HepG2 (cell line): ENCODE data around the gene GON7. TPM values are rescaled to one million over a fixed set of nuclear protein-coding genes. Genes with fewer than 3 reads are reported as not detected.
A peak's percentile ranks its signal among the peaks of the same experiment; 100 is the strongest.

Source experiments
- AGO2 ChIP-seq: fragments of 200-400 bp; formaldehyde crosslinking; optimal IDR thresholded peaks from 2 replicates; pipeline ENCODE3; 2017; ENCODE audit warnings: mild to moderate bottlenecking, low read depth, low read length, moderate library complexity
- ARID2 ChIP-seq: sonication (generic); formaldehyde crosslinking; IDR thresholded peaks from 2 replicates; pipeline ENCODE4 v1.8.1; 2022; ENCODE audit warnings: mild to moderate bottlenecking, missing genetic modification reagents, borderline replicate concordance
- ARNT2 ChIP-seq: sonication (generic); formaldehyde crosslinking; IDR thresholded peaks from 2 replicates; pipeline ENCODE4 v1.8.0; 2022; ENCODE audit warnings: mild to moderate bottlenecking, low read depth, missing genetic modification reagents, moderate library complexity
- MIXL1 ChIP-seq: IDR thresholded peaks from 2 replicates; pipeline ENCODE4 v1.6.1; 2016
- MXI1 ChIP-seq: IDR thresholded peaks from 3 replicates; pipeline ENCODE4 v1.6.1; 2012; ENCODE audit warnings: low read depth, low read length, inconsistent platforms, borderline replicate concordance
- NFRKB ChIP-seq: fragments of 450-650 bp; IDR thresholded peaks from 2 replicates; pipeline ENCODE4 v1.6.1; 2017
- PRPF4 ChIP-seq: fragments of 200-400 bp; formaldehyde crosslinking; IDR thresholded peaks from 2 replicates; pipeline ENCODE4 v1.6.1; 2016; ENCODE audit warnings: low read length, low read depth; ENCODE audit not compliant: poor library complexity, severe bottlenecking
- RFX5 ChIP-seq: IDR thresholded peaks from 2 replicates; pipeline ENCODE4 v1.6.1; 2011; ENCODE audit warnings: low read depth, low read length, improper control_type of control experiment
- TGIF2 ChIP-seq: IDR thresholded peaks from 2 replicates; pipeline ENCODE4 v1.6.1; 2016; ENCODE audit warnings: control low read depth, missing compliant biosample characterization
- ZBTB21 ChIP-seq: sonication (generic); formaldehyde crosslinking; IDR thresholded peaks from 2 replicates; pipeline ENCODE4 v1.4.0; 2020; ENCODE audit warnings: missing genetic modification reagents
- ZBTB38 ChIP-seq: sonication (generic); formaldehyde crosslinking; IDR thresholded peaks from 2 replicates; pipeline ENCODE4 v1.5.1; 2020; ENCODE audit warnings: mild to moderate bottlenecking, missing genetic modification reagents
- ZMYM4 ChIP-seq: sonication (generic); formaldehyde crosslinking; IDR thresholded peaks from 2 replicates; pipeline ENCODE4 v1.8.1; 2023; ENCODE audit warnings: mild to moderate bottlenecking, missing genetic modification reagents
- ZNF251 ChIP-seq: sonication (generic); formaldehyde crosslinking; IDR thresholded peaks from 2 replicates; pipeline ENCODE4 v1.9.0; 2021; ENCODE audit warnings: mild to moderate bottlenecking, missing genetic modification reagents
- ZNF264 ChIP-seq: sonication (generic); formaldehyde crosslinking; IDR thresholded peaks from 2 replicates; pipeline ENCODE4 v1.4.0; 2020; ENCODE audit warnings: missing genetic modification reagents
- ZNF292 ChIP-seq: sonication (generic); formaldehyde crosslinking; IDR thresholded peaks from 2 replicates; pipeline ENCODE4 v1.8.1; 2022; ENCODE audit warnings: mild to moderate bottlenecking, low read depth, missing genetic modification reagents, borderline replicate concordance
- ZNF3 ChIP-seq: IDR thresholded peaks from 2 replicates; pipeline ENCODE4 v1.7.0; 2017; ENCODE audit warnings: inconsistent platforms
- ZNF446 ChIP-seq: sonication (generic); formaldehyde crosslinking; IDR thresholded peaks from 2 replicates; pipeline ENCODE4 v1.5.0; 2020; ENCODE audit warnings: mild to moderate bottlenecking, missing genetic modification reagents
- ZNF777 ChIP-seq: sonication (generic); formaldehyde crosslinking; IDR thresholded peaks from 2 replicates; pipeline ENCODE4 v1.4.0; 2020; ENCODE audit warnings: missing genetic modification reagents
- ZNF790 ChIP-seq: sonication (generic); formaldehyde crosslinking; IDR thresholded peaks from 2 replicates; pipeline ENCODE4 v1.8.0; 2022; ENCODE audit warnings: missing genetic modification reagents, mild to moderate bottlenecking, borderline replicate concordance
- polyA plus RNA-seq, 8 experiments: library from polyadenylated mRNA; depleted of rRNA in 3 of 8; stranded (reverse) in 7 of 8; unstranded in 1 of 8; fragments of >200 nt; fragmentation: Illumina TruSeq in 4 of 8; extraction: Trizol in 4 of 8; gene quantifications; 2 replicates each; pipeline versions ENCODE4 v1.2.1 to v1.2.3, GENCODE V29; 2011 to 2016; ENCODE audit warnings: low read depth in 4 of 8, missing spikeins in 1 of 8, mixed read lengths in 1 of 8; ENCODE audit not compliant: insufficient read depth in 1 of 8
- total RNA-seq, 5 experiments: library from RNA; depleted of rRNA; stranded (reverse); fragments of >200 nt; fragmentation: Illumina TruSeq; extraction: Trizol; gene quantifications; 2 replicates each; pipeline ENCODE4 v1.2.3, GENCODE V29; 2016; ENCODE audit warnings: low read depth in 1 of 5
- TF ChIP-seq, protein P1 (sequence below): sonication (generic); formaldehyde crosslinking; IDR thresholded peaks from 2 replicates; pipeline ENCODE4 v1.5.1; 2020; ENCODE audit warnings: missing genetic modification reagents, mild to moderate bottlenecking, borderline replicate concordance
- TF ChIP-seq, protein P2 (sequence below): sonication (generic); formaldehyde crosslinking; IDR thresholded peaks from 2 replicates; pipeline ENCODE4 v1.9.0; 2021; ENCODE audit warnings: missing genetic modification reagents, mild to moderate bottlenecking, borderline replicate concordance
- TF ChIP-seq, protein P3 (sequence below): sonication (generic); formaldehyde crosslinking; IDR thresholded peaks from 2 replicates; pipeline ENCODE4 v1.4.0; 2020; ENCODE audit warnings: missing genetic modification reagents
- TF ChIP-seq, protein P4 (sequence below): sonication (generic); formaldehyde crosslinking; IDR thresholded peaks from 2 replicates; pipeline ENCODE4 v1.8.1; 2022; ENCODE audit warnings: mild to moderate bottlenecking, missing genetic modification reagents
- TF ChIP-seq, protein P5 (sequence below): sonication (generic); formaldehyde crosslinking; IDR thresholded peaks from 2 replicates; pipeline ENCODE4 v1.4.0; 2020; ENCODE audit warnings: mild to moderate bottlenecking, low read depth, missing genetic modification reagents

Gene GON7
- total and polyA plus RNA-seq, 2 of the 13 experiments (the other 11 are each of a cell fraction or from before 2014, with no cell fraction given): 11.9 to 28.0 TPM

DNA sequence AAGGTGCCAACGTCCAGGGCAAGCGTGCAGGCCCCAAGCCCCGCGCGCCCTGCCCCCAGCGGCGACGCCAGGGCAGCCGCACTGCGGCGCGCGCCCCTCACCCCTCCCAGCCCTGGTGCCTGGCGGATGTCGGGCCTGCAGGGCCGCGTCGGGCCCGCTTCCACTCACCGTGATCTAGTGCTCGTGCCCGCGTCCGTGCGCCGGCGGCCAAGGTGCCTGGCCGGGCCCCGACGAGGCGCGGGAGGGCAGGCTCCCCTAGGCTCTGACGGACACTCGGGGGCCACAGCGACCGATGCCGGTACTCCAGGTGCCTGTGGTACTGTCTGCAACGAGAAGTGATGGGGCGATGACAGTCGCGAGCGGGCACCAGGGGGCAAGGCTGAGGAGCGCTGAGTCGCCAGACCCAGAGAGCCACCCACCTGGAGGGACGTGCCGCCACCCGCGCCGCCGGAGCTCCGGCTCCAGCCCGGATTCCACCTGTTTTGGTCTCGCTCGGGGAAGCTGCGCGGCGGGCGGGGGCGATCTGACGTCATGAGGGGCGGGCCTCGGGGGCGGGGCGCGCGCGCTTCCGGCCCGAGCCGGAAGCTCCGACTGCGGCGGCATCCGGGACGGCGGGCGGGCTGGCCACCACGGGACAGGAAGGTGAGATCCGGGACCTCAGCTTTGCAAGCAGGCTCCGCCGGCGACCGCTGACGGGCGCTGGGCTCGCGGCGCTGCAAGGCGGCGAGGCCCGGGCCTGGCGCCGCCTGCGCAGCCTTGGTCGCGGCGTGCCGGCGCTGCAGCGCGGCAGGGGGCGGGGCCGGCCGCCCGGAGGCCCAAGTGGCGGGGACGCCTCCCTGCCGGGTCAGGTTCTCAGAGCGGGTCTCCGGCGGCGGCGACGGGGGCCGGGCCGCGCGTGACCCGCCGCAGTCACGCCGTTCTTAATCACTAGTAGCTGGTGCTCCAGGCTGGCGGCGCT lies 22.2 kb downstream of the GON7 start, which contains the start of the genes LYSET and MOAP1 (continued):
- TF ChIP-seq ZNF446 (CRISPR knock-in tag) (peak; percentile 88), RFX5 (0 out of 2 replicates have a peak, but pooled peaks have one; percentile 10), ZBTB38 (CRISPR knock-in tag) (0 out of 2 replicates have a peak, but pooled peaks have one; percentile 53), ZNF292 (CRISPR knock-in tag) (no peak), ZNF264 (CRISPR knock-in tag) (peak; percentile 70), AGO2 (peak; percentile 78), ZNF790 (CRISPR knock-in tag) (0 out of 2 replicates have a peak, but pooled peaks have one; percentile 75), TGIF2 (CRISPR knock-in tag) (peak; percentile 46; the same call in 1 of the 2 replicates), ARNT2 (CRISPR knock-in tag) (peak; percentile 52), PRPF4 (peak; percentile 80), ZNF777 (peak; percentile 80), ARID2 (CRISPR knock-in tag) (no peak), MXI1 (peak; percentile 70; the same call in 1 of the 3 replicates), ZNF251 (CRISPR knock-in tag) (no peak), ZNF3 (CRISPR knock-in tag) (no peak), MIXL1 (CRISPR knock-in tag) (peak; percentile 19; the same call in 1 of the 2 replicates), ZMYM4 (CRISPR knock-in tag) (peak; percentile 53; the same call in 1 of the 2 replicates), NFRKB (no peak), ZBTB21 (CRISPR knock-in tag) (no peak)
- TF ChIP-seq, protein P1, sequence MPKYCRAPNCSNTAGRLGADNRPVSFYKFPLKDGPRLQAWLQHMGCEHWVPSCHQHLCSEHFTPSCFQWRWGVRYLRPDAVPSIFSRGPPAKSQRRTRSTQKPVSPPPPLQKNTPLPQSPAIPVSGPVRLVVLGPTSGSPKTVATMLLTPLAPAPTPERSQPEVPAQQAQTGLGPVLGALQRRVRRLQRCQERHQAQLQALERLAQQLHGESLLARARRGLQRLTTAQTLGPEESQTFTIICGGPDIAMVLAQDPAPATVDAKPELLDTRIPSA (CRISPR knock-in tag): no peak
- TF ChIP-seq, protein P2, sequence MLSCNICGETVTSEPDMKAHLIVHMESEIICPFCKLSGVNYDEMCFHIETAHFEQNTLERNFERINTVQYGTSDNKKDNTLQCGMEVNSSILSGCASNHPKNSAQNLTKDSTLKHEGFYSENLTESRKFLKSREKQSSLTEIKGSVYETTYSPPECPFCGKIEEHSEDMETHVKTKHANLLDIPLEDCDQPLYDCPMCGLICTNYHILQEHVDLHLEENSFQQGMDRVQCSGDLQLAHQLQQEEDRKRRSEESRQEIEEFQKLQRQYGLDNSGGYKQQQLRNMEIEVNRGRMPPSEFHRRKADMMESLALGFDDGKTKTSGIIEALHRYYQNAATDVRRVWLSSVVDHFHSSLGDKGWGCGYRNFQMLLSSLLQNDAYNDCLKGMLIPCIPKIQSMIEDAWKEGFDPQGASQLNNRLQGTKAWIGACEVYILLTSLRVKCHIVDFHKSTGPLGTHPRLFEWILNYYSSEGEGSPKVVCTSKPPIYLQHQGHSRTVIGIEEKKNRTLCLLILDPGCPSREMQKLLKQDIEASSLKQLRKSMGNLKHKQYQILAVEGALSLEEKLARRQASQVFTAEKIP (CRISPR knock-in tag): no peak
- TF ChIP-seq, protein P3, sequence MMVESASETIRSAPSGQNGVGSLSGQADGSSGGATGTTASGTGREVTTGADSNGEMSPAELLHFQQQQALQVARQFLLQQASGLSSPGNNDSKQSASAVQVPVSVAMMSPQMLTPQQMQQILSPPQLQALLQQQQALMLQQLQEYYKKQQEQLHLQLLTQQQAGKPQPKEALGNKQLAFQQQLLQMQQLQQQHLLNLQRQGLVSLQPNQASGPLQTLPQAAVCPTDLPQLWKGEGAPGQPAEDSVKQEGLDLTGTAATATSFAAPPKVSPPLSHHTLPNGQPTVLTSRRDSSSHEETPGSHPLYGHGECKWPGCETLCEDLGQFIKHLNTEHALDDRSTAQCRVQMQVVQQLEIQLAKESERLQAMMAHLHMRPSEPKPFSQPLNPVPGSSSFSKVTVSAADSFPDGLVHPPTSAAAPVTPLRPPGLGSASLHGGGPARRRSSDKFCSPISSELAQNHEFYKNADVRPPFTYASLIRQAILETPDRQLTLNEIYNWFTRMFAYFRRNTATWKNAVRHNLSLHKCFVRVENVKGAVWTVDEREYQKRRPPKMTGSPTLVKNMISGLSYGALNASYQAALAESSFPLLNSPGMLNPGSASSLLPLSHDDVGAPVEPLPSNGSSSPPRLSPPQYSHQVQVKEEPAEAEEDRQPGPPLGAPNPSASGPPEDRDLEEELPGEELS (CRISPR knock-in tag): peak; percentile 24; the same call in 1 of the 2 replicates
- TF ChIP-seq, protein P4, sequence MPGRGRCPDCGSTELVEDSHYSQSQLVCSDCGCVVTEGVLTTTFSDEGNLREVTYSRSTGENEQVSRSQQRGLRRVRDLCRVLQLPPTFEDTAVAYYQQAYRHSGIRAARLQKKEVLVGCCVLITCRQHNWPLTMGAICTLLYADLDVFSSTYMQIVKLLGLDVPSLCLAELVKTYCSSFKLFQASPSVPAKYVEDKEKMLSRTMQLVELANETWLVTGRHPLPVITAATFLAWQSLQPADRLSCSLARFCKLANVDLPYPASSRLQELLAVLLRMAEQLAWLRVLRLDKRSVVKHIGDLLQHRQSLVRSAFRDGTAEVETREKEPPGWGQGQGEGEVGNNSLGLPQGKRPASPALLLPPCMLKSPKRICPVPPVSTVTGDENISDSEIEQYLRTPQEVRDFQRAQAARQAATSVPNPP (CRISPR knock-in tag): no peak; the same call in 1 of the 2 replicates
- TF ChIP-seq, protein P5, sequence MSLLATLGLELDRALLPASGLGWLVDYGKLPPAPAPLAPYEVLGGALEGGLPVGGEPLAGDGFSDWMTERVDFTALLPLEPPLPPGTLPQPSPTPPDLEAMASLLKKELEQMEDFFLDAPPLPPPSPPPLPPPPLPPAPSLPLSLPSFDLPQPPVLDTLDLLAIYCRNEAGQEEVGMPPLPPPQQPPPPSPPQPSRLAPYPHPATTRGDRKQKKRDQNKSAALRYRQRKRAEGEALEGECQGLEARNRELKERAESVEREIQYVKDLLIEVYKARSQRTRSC (CRISPR knock-in tag): peak; percentile 72; the same call in 1 of the 2 replicates
